CD14-positive monocyte (primary cell): Measurements from ENCODE around the gene CFTR. TPM values are rescaled to one million over a fixed set of nuclear protein-coding genes. Genes with fewer than 3 reads are reported as not detected.

Source experiments
- DNase-seq, 3 donors: peaks; one replicate each; pipeline ENCODE4 v3.0.0-alpha.2; 2011 to 2022
- H2AFZ ChIP-seq: 2 replicates; pipeline ENCODE4 v1.6.0; 2012; ENCODE audit warnings: mild to moderate bottlenecking, low read depth, low read length, inconsistent platforms; ENCODE audit not compliant: insufficient read depth, poor library complexity, severe bottlenecking
- H3K27ac ChIP-seq, 2 donors: 1 replicate in 1 of 2; 2 replicates in 1 of 2; pipeline ENCODE4 v1.5.1; 2012 to 2013; ENCODE audit warnings: low read length in 2 of 2, control low read depth in 1 of 2, inconsistent platforms in 1 of 2, low read depth in 1 of 2, mild to moderate bottlenecking in 1 of 2
- H3K27me3 ChIP-seq, 2 donors: one replicate each; pipeline versions ENCODE4 v1.6.0 to v1.6.1; 2011 to 2013; ENCODE audit warnings: low read length in 2 of 2; ENCODE audit not compliant: control insufficient read depth in 2 of 2, insufficient read depth in 2 of 2
- H3K36me3 ChIP-seq, 2 donors: replicated peaks in 1 of 2; 1 replicate in 1 of 2; 2 replicates in 1 of 2; pipeline versions ENCODE4 v1.5.1 to v1.6.1; 2012 to 2013; ENCODE audit warnings: low read length in 2 of 2, control low read depth in 1 of 2, inconsistent platforms in 1 of 2, mild to moderate bottlenecking in 1 of 2; ENCODE audit not compliant: insufficient read depth in 2 of 2, control insufficient read depth in 1 of 2
- H3K4me1 ChIP-seq, 2 donors: 1 replicate in 1 of 2; 2 replicates in 1 of 2; pipeline versions ENCODE4 v1.5.1 to v1.6.1; 2012 to 2013; ENCODE audit warnings: low read length in 2 of 2, control low read depth in 1 of 2, inconsistent platforms in 1 of 2, mild to moderate bottlenecking in 1 of 2, moderate library complexity in 1 of 2; ENCODE audit not compliant: insufficient read depth in 2 of 2, control insufficient read depth in 1 of 2
- H3K4me2 ChIP-seq: replicated peaks from 2 replicates; pipeline ENCODE3; 2012; ENCODE audit warnings: low read length, moderate library complexity, mild to moderate bottlenecking; ENCODE audit not compliant: poor library complexity, severe bottlenecking; ENCODE audit errors: extremely low read depth
- H3K4me3 ChIP-seq, 3 experiments: fragments of 200-600 bp in 1 of 3; sonication (generic) in 1 of 3; replicated peaks in 1 of 3; 1 replicate in 2 of 3; 2 replicates in 1 of 3; pipeline ENCODE4 v1.5.1; 2011 to 2013; ENCODE audit warnings: low read length in 3 of 3, mild to moderate bottlenecking in 3 of 3, control low read depth in 2 of 3, low read depth in 2 of 3, inconsistent platforms in 1 of 3, moderate library complexity in 1 of 3
- H3K79me2 ChIP-seq: 2 replicates; pipeline ENCODE4 v1.6.0; 2012; ENCODE audit warnings: mild to moderate bottlenecking, control low read depth, inconsistent platforms, low read length, moderate library complexity; ENCODE audit not compliant: insufficient read depth
- H3K9ac ChIP-seq: 2 replicates; pipeline ENCODE4 v1.6.0; 2017; ENCODE audit warnings: low read length, mild to moderate bottlenecking; ENCODE audit not compliant: insufficient read depth, poor library complexity, severe bottlenecking
- H3K9me3 ChIP-seq, 2 donors: replicated peaks in 1 of 2; 1 replicate in 1 of 2; 2 replicates in 1 of 2; pipeline versions ENCODE4 v1.5.1 to v1.6.1; 2012 to 2013; ENCODE audit warnings: low read length in 2 of 2, control low read depth in 1 of 2; ENCODE audit not compliant: control insufficient read depth in 1 of 2, insufficient read depth in 1 of 2
- H4K20me1 ChIP-seq: 2 replicates; pipeline ENCODE4 v1.6.0; 2012; ENCODE audit warnings: mild to moderate bottlenecking, low read length, control low read depth, moderate library complexity; ENCODE audit not compliant: insufficient read depth
- H3K27ac Mint-ChIP-seq, 7 donors: one replicate each; pipeline ENCODE4 v1.8.0; 2020; ENCODE audit warnings: mild to moderate bottlenecking in 7 of 7, mixed read lengths in 7 of 7, moderate library complexity in 6 of 7, inconsistent platforms in 2 of 7
- H3K27me3 Mint-ChIP-seq, 3 donors: one replicate each; pipeline ENCODE4 v1.8.0; 2021 to 2022; ENCODE audit warnings: low read depth in 3 of 3, mild to moderate bottlenecking in 3 of 3, mixed read lengths in 3 of 3, moderate library complexity in 3 of 3, inconsistent platforms in 1 of 3
- H3K36me3 Mint-ChIP-seq, 2 donors: one replicate each; pipeline ENCODE4 v1.8.0; 2020; ENCODE audit warnings: mixed read lengths in 2 of 2, inconsistent platforms in 1 of 2, mild to moderate bottlenecking in 1 of 2
- H3K4me1 Mint-ChIP-seq: one replicate; pipeline ENCODE4 v1.8.0; 2020; ENCODE audit warnings: mild to moderate bottlenecking, mixed read lengths
- H3K4me3 Mint-ChIP-seq, 2 donors: one replicate each; pipeline ENCODE4 v1.8.0; 2020; ENCODE audit warnings: mild to moderate bottlenecking in 2 of 2, mixed read lengths in 2 of 2, moderate library complexity in 1 of 2
- H3K9me3 Mint-ChIP-seq, 7 donors: one replicate each; pipeline ENCODE4 v1.8.0; 2020 to 2022; ENCODE audit warnings: mixed read lengths in 7 of 7, mild to moderate bottlenecking in 6 of 7, moderate library complexity in 6 of 7, inconsistent platforms in 2 of 7
- CTCF ChIP-seq: fragments of 200-600 bp; IDR thresholded peaks from one replicate; pipeline ENCODE4 v1.8.0; 2022; ENCODE audit warnings: antibody characterized with exemption, mild to moderate bottlenecking
- WGBS: methylation state at CpG from one replicate; pipeline ENCODE4 v1.1.5; 2013; ENCODE audit warnings: missing lambda C conversion rate; ENCODE audit not compliant: insufficient coverage; 5-methylcytosine and 5-hydroxymethylcytosine counted together
- intact Hi-C, 2 donors: fragments of 100-400 bp; cut with micrococcal nuclease; formaldehyde crosslinking; loops; one replicate each; pipeline versions ENCODE4 v1.15.0 to v1.15.1; 2023
- polyA plus RNA-seq, 3 donors: library from polyadenylated mRNA; depleted of rRNA in 1 of 3; unstranded in 2 of 3; stranded (reverse) in 1 of 3; fragments of 300-500 nt in 2 of 3; fragments of >200 nt in 1 of 3; fragmentation: Illumina TruSeq in 2 of 3; gene quantifications; 1 replicate in 2 of 3; 2 replicates in 1 of 3; pipeline ENCODE4 v1.2.3, GENCODE V29; 2012 to 2021

CFTR gene
- polyA plus RNA-seq, 3 donors = not detected

GRCh38 chr7:117489016-117489415 lies 9.2 kb downstream of the CFTR start:
- DNase-seq = no peak
- no peaks in the 10 kb centered on the region for H3K36me3 Mint-ChIP-seq
- Histone ChIP-seq H3K79me2 (no peaks in the 10 kb centered on the region), H3K4me3 (no peak overlapping the region), H3K4me2 (no peak overlapping the region), H3K27ac (no peak overlapping the region), H4K20me1 (no peaks in the 10 kb centered on the region), H2AFZ (no peak overlapping the region), H3K27me3 (no peaks in the 10 kb centered on the region), H3K4me1 (no peaks in the 10 kb centered on the region), H3K9me3 (no peaks in the 10 kb centered on the region), H3K9ac (no peak overlapping the region), H3K36me3 (no peaks in the 10 kb centered on the region)
- no peak for TF ChIP-seq CTCF
- H3K4me3 Mint-ChIP-seq = no peak overlapping the region
- H3K9me3 Mint-ChIP-seq = peaks cover 0 to 1% (median 0%) of the 10 kb centered on the region in 7 donors
- intact Hi-C loops = no loop called here
- no peak overlapping the region for H3K27ac Mint-ChIP-seq
- no peaks in the 10 kb centered on the region for H3K4me1 Mint-ChIP-seq
- no peaks in the 10 kb centered on the region for H3K27me3 Mint-ChIP-seq
- 96% methylated on average over 3 of the region's 3 CpGs for WGBS

GRCh38 chr7:117489430-117489829 lies 9.6 kb downstream of the CFTR start:
- peaks cover 0 to 1% (median 0%) of the 10 kb centered on the region in 7 donors for H3K9me3 Mint-ChIP-seq
- H3K79me2 ChIP-seq = no peaks in the 10 kb centered on the region
- DNase-seq = no peak
- no peaks in the 10 kb centered on the region for H4K20me1 ChIP-seq
- no peak overlapping the region for H3K4me3 ChIP-seq
- no peak overlapping the region for H3K9ac ChIP-seq
- H3K4me2 ChIP-seq = no peak overlapping the region
- no peak overlapping the region for H2AFZ ChIP-seq
- no peak overlapping the region for H3K27ac ChIP-seq
- H3K36me3 Mint-ChIP-seq = no peaks in the 10 kb centered on the region
- no CpG with 5 or more reads among the region's 2 CpGs for WGBS
- no peak overlapping the region for H3K27ac Mint-ChIP-seq
- intact Hi-C loops = no loop called here
- H3K36me3 ChIP-seq = no peaks in the 10 kb centered on the region
- no peaks in the 10 kb centered on the region for H3K9me3 ChIP-seq
- TF ChIP-seq CTCF = no peak
- no peaks in the 10 kb centered on the region for H3K4me1 Mint-ChIP-seq
- H3K27me3 Mint-ChIP-seq = no peaks in the 10 kb centered on the region
- H3K4me1 ChIP-seq = no peaks in the 10 kb centered on the region
- H3K27me3 ChIP-seq = no peaks in the 10 kb centered on the region
- H3K4me3 Mint-ChIP-seq = no peak overlapping the region
